Head of caudate nucleus (tissue), 42 donors: ENCODE data around the gene IL10.
"Not testable (repeated sequence)": the region's sequence is repeated elsewhere in the genome, so short reads cannot be mapped to it uniquely, and the experiment has no call there.

ENCODE experiments used
- DNase-seq, 42 donors: peaks; one replicate each; pipeline versions ENCODE4 v3.0.0 to v3.0.0-alpha.2; 2020 to 2021; ENCODE audit warnings: mixed read lengths in 7 of 42
- intact Hi-C: fragments of 100-400 bp; cut with DNase I; formaldehyde crosslinking; loops from one replicate; pipeline ENCODE4 v1.15.0; 2022

Gene IL10

DNA sequence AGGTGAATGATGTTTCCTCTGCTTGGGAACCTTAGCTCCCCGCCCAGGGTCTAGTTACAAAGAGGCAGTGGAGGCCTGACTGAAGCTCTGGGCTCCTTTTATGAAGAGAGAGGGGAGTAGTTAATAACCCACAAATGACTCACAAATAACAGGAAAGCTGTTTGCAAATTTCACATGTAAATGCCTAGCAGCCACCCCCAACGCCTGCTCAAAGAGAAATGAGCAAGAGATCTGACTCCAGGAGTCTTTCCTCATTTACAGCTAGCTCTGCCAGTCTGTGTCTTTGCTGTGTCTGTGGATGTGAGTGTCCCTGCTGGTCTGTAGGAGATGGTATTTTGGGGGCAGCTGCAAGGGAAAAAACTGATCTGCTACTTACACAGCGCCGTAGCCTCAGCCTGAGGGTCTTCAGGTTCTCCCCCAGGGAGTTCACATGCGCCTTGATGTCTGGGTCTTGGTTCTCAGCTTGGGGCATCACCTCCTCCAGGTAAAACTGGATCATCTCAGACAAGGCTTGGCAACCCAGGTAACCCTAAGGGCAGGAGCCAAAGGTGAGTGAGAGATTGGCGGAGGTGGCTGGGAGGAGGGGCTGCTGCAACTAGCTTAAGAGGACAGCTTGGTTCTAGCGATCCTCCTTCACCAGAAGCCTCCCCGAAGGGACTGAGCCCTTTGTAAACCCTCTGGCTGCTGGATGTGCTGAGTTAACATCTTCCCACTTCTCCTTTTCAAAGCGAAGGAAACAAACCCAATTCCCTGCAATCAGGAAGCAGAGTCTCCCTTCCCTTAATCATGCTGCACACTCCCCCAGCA, 1.6 kb downstream of the IL10 start, which contains the start of gene IL19:
Gene IL19, plus strand, starts transcription at position 243 of the 807 bp plus-strand sequence. CDS start 65,890 bp downstream, outside the sequence.
- intact Hi-C loops, result no loop called here
- peak in 12 of 42 donors; percentile 4 to 36 (median 16) for DNase-seq

DNA sequence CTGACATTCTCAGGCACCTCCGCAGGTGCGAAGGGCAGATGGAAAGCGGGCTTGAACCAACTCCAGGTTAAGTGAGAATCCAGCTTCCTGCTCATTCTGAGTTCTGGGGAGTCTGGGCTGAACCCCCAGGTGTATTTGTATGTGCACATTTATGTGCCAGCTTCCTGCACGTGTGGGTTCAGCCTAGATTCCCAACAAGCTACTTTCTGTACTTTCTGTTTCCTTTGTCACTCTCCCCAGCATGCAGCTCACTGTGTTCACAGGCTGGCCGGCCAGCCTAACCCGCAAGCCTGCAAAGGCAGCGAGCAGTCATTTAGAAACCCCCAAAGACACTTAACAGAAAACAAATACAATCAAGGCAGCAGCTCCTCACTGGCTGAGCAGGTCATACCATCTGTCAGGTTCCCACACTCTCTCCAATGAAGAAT, 3.0 kb downstream of the IL10 start:
- intact Hi-C loops, result no loop called here
- no peak for DNase-seq

DNA sequence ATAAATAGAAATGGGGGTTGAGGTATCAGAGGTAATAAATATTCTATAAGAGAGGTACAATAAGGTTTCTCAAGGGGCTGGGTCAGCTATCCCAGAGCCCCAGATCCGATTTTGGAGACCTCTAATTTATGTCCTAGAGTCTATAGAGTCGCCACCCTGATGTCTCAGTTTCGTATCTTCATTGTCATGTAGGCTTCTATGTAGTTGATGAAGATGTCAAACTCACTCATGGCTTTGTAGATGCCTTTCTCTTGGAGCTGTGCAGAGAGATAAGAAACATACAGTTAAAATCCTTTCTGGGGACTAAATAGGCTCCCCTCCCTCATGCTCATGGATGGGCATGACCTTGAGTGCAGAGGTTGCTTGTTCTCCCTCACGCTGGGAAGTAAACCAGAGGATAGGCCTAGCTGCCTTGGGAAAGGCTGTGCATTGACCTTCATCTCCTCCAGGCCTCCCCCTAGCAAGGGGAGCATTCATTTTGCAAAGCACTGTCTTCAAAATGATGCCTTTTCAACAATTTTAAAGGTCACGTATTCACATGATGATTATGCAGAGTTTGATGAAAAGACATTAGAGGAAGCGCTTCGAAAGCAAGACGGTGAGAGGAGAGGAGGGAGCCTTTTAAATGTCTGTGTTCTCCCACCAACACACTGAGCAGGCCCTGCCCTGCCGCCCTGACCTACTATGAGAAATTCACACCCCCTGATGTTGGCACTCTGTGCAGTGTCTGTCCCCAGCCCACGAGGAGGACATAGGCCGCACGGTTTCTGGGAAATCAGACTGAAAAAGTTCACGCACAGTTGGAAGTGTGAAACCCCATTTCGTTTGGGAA, 3.6 kb downstream of the IL10 start:
- intact Hi-C loops, result no loop called here
- DNase-seq, result no peak

GRCh38 chr1:206766251-206766856, 5.9 kb downstream of the IL10 start:
- peak in 30 of 42 donors; percentile 9 to 63 (median 35) for DNase-seq
- intact Hi-C loops, result no loop called here

DNA sequence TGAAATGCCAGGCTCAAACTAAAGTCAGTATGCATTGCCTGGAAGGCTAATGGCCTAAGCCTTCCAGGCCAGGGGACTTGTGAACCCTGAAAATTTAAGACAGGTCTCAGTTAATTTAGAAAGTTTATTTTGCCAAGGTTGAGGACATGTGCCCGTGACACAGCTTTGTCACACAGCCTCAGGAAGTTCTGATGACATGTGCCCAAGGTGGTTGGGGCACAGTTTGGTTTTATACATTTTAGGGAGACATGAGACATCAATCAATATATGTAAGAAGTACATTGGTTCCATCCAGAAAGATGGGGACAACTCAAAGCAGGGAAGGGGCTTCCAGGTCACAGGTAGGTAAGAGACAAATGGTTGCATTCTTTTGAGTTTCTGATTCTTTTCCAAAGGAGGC, 6.5 kb downstream of the IL10 start:
- DNase-seq, intact Hi-C loops: not testable (repeated sequence)

GRCh38 chr1:206762741-206763364, 9.4 kb downstream of the IL10 start:
- DNase-seq, intact Hi-C loops: not testable (repeated sequence)

DNA sequence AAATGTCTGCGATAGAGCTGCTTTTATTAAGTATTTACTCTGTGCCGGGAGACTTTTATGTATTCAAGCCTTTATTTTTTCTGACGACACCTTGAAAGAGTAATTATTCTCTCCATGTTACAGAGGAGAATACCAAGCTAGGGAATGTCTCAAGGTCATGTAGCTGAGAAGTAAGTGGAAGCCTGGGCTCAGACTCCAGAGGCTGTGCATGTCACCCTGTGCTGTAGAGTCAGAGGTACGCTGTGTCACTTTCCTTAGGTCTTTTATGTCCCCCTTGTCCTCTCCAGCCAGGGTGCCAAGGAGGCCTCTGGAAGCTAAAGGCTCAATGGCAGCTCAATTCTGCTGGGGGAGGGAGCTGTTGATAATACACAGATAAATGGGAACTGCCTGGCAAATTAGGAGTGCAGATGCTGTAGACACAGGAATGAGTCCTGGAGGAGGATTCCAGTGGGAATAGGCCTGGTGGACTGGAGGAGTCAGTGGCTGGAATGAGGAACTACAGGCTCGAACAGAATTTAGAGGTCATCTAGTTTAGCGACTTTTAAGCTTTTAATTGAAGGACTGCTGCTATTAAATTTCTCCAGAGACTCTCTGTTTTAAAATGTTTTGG, 11.0 kb downstream of the IL10 start:
- no peak for DNase-seq

DNA sequence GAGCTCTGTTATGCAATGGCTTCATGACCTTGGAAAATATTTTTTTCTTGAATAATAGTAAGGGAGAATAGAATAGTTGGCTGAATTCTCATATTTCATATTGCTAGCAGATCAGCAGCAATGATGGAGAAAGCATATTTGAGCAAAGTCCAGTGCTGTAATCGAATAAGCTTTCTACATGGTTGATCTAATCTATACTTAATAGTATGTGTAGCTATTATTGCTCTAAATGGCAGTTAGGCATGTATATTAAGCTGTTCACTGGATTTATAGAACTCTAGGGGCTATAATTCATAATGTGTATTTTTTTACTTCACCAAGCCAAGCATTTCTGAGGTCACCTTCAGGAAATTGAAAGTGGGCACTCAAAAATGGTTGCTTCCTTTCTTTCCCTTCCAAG, 11.7 kb downstream of the IL10 start:
- DNase-seq, result no peak
- intact Hi-C loops, result no loop called here

More for the DNA sequence above, 11.0 kb downstream of the IL10 start:
- intact Hi-C loops, result no loop called here

DNA sequence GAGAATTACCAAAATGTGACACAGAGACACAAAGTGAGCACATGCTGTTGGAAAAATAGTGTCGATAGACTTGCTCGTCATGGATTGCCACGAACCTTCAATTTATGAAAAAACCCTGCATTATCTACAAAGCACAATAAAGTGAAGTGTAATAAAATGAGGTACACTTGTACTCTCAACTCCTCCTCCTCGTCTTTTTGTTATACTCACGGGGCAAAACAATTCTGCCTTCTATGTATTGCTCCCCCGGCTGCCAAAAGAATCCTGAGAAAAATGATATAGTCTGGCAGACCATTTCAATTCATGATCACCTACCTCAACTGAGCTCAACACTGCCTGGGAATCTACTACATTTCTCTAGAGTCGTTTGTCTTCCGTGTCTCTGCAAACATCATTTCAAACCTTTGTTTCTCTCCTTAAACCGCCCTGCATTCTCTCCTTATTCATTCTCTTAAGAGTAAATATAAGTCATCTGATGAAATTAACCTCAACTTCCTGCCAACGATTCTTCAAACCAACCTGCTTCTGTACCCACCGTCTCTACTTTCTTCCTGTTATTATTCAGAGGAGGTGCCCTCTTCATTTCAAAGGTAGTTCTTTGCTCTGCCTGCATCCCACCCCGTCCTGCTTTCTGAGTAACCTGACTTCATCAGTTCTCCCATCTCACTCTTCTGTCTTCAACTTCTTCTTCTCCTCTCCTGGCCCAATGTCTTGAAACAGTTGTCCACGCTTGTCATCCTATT, 14.6 kb downstream of the IL10 start:
- DNase-seq, result no peak
- intact Hi-C loops, result no loop called here

- intact Hi-C loops, result no loop called here
- DNase-seq, result no peak
These were observed 18.3 kb downstream of the IL10 start for GRCh38 chr1:206754011-206754410.

DNA sequence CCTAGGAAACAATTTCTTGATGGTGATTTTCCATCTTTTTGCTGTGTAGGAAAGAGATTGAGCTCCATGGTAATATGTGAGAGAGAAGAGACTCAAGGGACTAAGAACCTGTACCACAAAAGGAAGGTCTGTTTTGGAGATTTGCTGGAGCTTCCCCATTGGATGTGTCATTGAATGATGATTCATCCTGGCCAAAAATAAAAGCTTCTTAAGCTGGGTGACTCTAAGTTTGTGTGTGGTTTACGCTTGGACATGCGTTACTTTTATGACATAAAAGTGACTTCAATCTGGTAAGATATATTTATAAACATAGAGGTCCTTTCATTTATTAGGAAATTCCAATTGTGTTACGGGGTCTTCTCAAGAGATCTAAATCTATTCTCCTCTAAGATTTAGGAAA, 19.2 kb downstream of the IL10 start:
- no peak for DNase-seq
- intact Hi-C loops, result no loop called here

- intact Hi-C loops, result no loop called here
These were observed 19.8 kb downstream of the IL10 start for GRCh38 chr1:206752481-206752880.

GRCh38 chr1:206751891-206752290, 20.4 kb downstream of the IL10 start:
- intact Hi-C loops, result no loop called here
- DNase-seq, result no peak

More at GRCh38 chr1:206752481-206752880, 19.8 kb downstream of the IL10 start:
- no peak for DNase-seq

DNA sequence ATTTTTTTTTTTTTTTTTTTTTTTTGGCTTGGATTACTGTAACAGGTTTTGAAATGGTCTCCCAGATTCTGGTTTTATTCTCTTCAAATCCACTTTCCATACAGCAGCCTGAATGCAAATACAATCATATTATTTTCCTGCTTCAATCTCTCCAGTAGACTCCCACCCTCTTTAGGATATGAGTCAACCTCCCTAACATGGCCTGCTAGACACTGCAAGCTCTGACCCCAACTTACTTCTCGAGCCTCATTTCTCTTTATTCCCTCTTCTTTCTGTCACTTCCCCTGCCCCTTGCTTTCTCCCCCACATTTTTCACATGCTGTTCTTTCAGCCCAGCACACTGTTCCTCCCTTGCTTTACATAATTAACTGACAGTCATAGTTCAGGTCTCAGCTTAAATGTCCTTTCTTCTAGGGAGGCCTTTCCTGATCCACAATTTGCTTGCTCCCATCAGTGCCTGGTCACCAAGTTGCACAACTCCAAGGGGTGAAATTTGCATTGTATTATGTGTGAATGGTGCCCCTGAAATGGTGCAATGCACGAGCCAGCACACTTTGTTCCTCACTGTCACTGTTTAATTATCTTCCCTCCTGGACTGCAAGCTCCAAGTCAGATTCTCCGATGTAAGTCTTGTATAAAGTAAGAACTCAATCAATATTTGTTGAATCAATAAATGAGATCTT, 23.8 kb downstream of the IL10 start:
- intact Hi-C loops, result no loop called here
- no peak for DNase-seq

- intact Hi-C loops, result no loop called here
- DNase-seq, result no peak
These were observed 27.0 kb downstream of the IL10 start for GRCh38 chr1:206745301-206745700.

DNA sequence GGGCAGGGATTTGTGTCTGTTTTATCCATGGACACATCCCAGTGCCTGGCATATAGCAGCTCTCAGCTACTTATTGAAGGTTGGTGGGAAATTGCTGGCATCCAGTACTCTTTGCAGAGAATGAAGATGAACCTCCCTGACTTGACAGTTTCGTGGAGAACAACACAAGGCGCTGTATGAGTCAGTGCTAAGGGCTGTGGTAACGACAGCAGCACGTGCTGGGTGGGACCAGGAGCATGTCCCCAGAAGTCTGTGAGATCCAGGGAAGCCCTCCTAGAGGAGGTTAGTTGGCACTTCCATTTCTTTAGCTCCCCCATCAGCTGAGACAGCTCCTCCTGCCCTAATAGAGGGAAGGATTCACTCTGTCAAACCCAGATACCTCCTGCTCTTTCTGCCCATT, 27.6 kb downstream of the IL10 start:
- intact Hi-C loops, result no loop called here
- DNase-seq, result no peak

DNA sequence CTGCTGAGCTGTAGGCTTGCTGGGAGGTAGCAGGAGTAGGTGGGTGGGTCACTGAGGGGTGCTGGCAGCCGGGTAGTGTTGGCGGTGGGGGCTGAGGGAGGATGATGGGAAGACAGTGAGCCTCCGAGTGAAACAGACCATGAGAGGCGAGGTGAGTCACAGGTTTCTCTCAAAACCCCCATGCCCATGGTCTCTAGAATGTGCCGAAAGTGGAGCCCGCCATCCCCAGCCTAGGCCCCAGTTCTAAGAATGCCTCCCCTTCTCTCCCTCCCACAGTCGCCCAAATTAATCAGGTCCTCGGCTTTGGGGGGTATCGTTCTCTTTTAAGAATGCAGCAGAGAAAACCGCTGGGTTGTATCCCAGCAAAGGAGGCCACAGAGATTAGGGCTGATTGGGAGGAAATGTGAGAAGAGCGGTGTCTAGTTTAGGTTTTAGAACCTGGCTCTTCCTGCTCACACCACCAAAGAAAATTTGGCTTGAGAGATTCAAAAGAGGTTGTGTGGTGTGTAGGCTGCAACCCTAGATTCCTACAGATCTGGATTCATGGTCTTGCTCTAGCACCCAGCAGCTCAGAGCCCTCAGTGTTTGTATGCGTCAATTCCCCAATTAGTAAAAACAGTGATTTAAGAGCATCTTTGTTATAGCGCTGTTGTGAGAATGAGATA, 29.4 kb downstream of the IL10 start:
- intact Hi-C loops, result no loop called here
- no peak for DNase-seq
